WTC11 (cell line): Measurements from ENCODE around the gene CTTN. TPM values are rescaled to one million over a fixed set of nuclear protein-coding genes. Genes with fewer than 3 reads are reported as not detected.

Experiments
- ATF3 ChIP-seq: sonication (generic); formaldehyde crosslinking; conservative IDR thresholded peaks from 2 replicates; pipeline ENCODE4 v1.8.1; 2022; ENCODE audit warnings: mild to moderate bottlenecking, missing genetic modification reagents
- ELF4 ChIP-seq: sonication (generic); formaldehyde crosslinking; IDR thresholded peaks from 2 replicates; pipeline ENCODE4 v1.8.1; 2022; ENCODE audit warnings: low read depth, mild to moderate bottlenecking, moderate library complexity, missing genetic modification reagents
- EMX1 ChIP-seq: fragments of 250-450 bp; sonication (Bioruptor Pico); IDR thresholded peaks from 2 replicates; pipeline ENCODE4 v1.8.0; 2021; ENCODE audit warnings: mild to moderate bottlenecking
- FOXK1 ChIP-seq: sonication (generic); formaldehyde crosslinking; IDR thresholded peaks from 2 replicates; pipeline ENCODE4 v1.8.0; 2022; ENCODE audit warnings: mild to moderate bottlenecking, moderate library complexity, missing genetic modification reagents
- GTF2I ChIP-seq: fragments of 250-450 bp; sonication (Bioruptor Pico); conservative IDR thresholded peaks from 2 replicates; pipeline ENCODE4 v1.4.0; 2021; ENCODE audit warnings: mild to moderate bottlenecking
- HMGA2 ChIP-seq: fragments of 250-450 bp; sonication (Bioruptor Pico); IDR thresholded peaks from 2 replicates; pipeline ENCODE4 v1.4.0; 2021; ENCODE audit warnings: mild to moderate bottlenecking, moderate library complexity
- IRF1 ChIP-seq: sonication (generic); formaldehyde crosslinking; IDR thresholded peaks from 2 replicates; pipeline ENCODE4 v1.8.0; 2023; ENCODE audit warnings: missing genetic modification reagents
- IRF2 ChIP-seq: sonication (generic); formaldehyde crosslinking; IDR thresholded peaks from 2 replicates; pipeline ENCODE4 v1.8.0; 2022; ENCODE audit warnings: low read depth, missing genetic modification reagents, borderline replicate concordance
- MAX ChIP-seq: sonication (generic); formaldehyde crosslinking; IDR thresholded peaks from 2 replicates; pipeline ENCODE4 v1.8.0; 2022; ENCODE audit warnings: mild to moderate bottlenecking, missing genetic modification reagents
- NFE2L1 ChIP-seq: sonication (generic); formaldehyde crosslinking; IDR thresholded peaks from 2 replicates; pipeline ENCODE4 v1.8.1; 2023; ENCODE audit warnings: missing genetic modification reagents
- OVOL2 ChIP-seq: fragments of 250-450 bp; sonication (Bioruptor Pico); IDR thresholded peaks from 2 replicates; pipeline ENCODE4 v1.9.0; 2021; ENCODE audit warnings: mild to moderate bottlenecking, borderline replicate concordance
- PRDM15 ChIP-seq: sonication (generic); formaldehyde crosslinking; IDR thresholded peaks from 2 replicates; pipeline ENCODE4 v1.8.0; 2022; ENCODE audit warnings: missing genetic modification reagents
- RORB ChIP-seq: fragments of 250-450 bp; sonication (Bioruptor Pico); IDR thresholded peaks from 2 replicates; pipeline ENCODE4 v1.9.0; 2021; ENCODE audit warnings: mild to moderate bottlenecking
- TEAD4 ChIP-seq: sonication (generic); formaldehyde crosslinking; IDR thresholded peaks from 2 replicates; pipeline ENCODE4 v1.8.0; 2022; ENCODE audit warnings: mild to moderate bottlenecking, missing genetic modification reagents
- TP53 ChIP-seq: sonication (generic); formaldehyde crosslinking; IDR thresholded peaks from 2 replicates; pipeline ENCODE4 v1.8.1; 2023; ENCODE audit warnings: mild to moderate bottlenecking, missing genetic modification reagents
- ZSCAN18 ChIP-seq: fragments of 250-450 bp; sonication (Bioruptor Pico); IDR thresholded peaks from 2 replicates; pipeline ENCODE4 v2.1.2; 2022; ENCODE audit warnings: mild to moderate bottlenecking, moderate library complexity
- total RNA-seq: library from RNA; stranded (reverse); gene quantifications from 3 replicates; pipeline ENCODE4 v1.2.3, GENCODE V29; 2021
- TF ChIP-seq, protein P1 (sequence below): fragments of 200-600 bp; IDR thresholded peaks from 2 replicates; pipeline ENCODE4 v1.8.0; 2022; ENCODE audit warnings: antibody characterized with exemption
- TF ChIP-seq, protein P2 (sequence below): sonication (generic); formaldehyde crosslinking; IDR thresholded peaks from 2 replicates; pipeline ENCODE4 v1.8.0; 2023; ENCODE audit warnings: missing genetic modification reagents, mild to moderate bottlenecking, borderline replicate concordance
- TF ChIP-seq, protein P3 (sequence below): sonication (generic); formaldehyde crosslinking; IDR thresholded peaks from 2 replicates; pipeline ENCODE4 v1.8.1; 2023; ENCODE audit warnings: mild to moderate bottlenecking, missing genetic modification reagents
- TF ChIP-seq, protein P4 (sequence below): sonication (generic); formaldehyde crosslinking; IDR thresholded peaks from 2 replicates; pipeline ENCODE4 v1.8.0; 2022; ENCODE audit warnings: mild to moderate bottlenecking, missing genetic modification reagents
- TF ChIP-seq, protein P5 (sequence below): sonication (generic); formaldehyde crosslinking; IDR thresholded peaks from 2 replicates; pipeline ENCODE4 v1.8.1; 2023; ENCODE audit warnings: mild to moderate bottlenecking, missing genetic modification reagents, moderate library complexity

CTTN gene
- total RNA-seq, 1 experiment from 2014 or later = 281 TPM

GRCh38 chr11:70397983-70398833 is at the start of gene CTTN (continued):
- TF ChIP-seq, protein P1, sequence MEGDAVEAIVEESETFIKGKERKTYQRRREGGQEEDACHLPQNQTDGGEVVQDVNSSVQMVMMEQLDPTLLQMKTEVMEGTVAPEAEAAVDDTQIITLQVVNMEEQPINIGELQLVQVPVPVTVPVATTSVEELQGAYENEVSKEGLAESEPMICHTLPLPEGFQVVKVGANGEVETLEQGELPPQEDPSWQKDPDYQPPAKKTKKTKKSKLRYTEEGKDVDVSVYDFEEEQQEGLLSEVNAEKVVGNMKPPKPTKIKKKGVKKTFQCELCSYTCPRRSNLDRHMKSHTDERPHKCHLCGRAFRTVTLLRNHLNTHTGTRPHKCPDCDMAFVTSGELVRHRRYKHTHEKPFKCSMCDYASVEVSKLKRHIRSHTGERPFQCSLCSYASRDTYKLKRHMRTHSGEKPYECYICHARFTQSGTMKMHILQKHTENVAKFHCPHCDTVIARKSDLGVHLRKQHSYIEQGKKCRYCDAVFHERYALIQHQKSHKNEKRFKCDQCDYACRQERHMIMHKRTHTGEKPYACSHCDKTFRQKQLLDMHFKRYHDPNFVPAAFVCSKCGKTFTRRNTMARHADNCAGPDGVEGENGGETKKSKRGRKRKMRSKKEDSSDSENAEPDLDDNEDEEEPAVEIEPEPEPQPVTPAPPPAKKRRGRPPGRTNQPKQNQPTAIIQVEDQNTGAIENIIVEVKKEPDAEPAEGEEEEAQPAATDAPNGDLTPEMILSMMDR = no peak
- TF ChIP-seq, protein P2, sequence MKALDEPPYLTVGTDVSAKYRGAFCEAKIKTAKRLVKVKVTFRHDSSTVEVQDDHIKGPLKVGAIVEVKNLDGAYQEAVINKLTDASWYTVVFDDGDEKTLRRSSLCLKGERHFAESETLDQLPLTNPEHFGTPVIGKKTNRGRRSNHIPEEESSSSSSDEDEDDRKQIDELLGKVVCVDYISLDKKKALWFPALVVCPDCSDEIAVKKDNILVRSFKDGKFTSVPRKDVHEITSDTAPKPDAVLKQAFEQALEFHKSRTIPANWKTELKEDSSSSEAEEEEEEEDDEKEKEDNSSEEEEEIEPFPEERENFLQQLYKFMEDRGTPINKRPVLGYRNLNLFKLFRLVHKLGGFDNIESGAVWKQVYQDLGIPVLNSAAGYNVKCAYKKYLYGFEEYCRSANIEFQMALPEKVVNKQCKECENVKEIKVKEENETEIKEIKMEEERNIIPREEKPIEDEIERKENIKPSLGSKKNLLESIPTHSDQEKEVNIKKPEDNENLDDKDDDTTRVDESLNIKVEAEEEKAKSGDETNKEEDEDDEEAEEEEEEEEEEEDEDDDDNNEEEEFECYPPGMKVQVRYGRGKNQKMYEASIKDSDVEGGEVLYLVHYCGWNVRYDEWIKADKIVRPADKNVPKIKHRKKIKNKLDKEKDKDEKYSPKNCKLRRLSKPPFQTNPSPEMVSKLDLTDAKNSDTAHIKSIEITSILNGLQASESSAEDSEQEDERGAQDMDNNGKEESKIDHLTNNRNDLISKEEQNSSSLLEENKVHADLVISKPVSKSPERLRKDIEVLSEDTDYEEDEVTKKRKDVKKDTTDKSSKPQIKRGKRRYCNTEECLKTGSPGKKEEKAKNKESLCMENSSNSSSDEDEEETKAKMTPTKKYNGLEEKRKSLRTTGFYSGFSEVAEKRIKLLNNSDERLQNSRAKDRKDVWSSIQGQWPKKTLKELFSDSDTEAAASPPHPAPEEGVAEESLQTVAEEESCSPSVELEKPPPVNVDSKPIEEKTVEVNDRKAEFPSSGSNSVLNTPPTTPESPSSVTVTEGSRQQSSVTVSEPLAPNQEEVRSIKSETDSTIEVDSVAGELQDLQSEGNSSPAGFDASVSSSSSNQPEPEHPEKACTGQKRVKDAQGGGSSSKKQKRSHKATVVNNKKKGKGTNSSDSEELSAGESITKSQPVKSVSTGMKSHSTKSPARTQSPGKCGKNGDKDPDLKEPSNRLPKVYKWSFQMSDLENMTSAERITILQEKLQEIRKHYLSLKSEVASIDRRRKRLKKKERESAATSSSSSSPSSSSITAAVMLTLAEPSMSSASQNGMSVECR (CRISPR knock-in tag) = peak; percentile 87; the same call in 1 of the 2 replicates
- no peak for TF ChIP-seq HMGA2
- TF ChIP-seq, protein P3, sequence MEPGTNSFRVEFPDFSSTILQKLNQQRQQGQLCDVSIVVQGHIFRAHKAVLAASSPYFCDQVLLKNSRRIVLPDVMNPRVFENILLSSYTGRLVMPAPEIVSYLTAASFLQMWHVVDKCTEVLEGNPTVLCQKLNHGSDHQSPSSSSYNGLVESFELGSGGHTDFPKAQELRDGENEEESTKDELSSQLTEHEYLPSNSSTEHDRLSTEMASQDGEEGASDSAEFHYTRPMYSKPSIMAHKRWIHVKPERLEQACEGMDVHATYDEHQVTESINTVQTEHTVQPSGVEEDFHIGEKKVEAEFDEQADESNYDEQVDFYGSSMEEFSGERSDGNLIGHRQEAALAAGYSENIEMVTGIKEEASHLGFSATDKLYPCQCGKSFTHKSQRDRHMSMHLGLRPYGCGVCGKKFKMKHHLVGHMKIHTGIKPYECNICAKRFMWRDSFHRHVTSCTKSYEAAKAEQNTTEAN = no peak
- TF ChIP-seq GTF2I (CRISPR knock-in tag) = no peak
- TF ChIP-seq ZSCAN18 (CRISPR knock-in tag) = no peak
- no peak for TF ChIP-seq IRF1 (CRISPR knock-in tag)
- TF ChIP-seq RORB (CRISPR knock-in tag) = no peak
- TF ChIP-seq, protein P4, sequence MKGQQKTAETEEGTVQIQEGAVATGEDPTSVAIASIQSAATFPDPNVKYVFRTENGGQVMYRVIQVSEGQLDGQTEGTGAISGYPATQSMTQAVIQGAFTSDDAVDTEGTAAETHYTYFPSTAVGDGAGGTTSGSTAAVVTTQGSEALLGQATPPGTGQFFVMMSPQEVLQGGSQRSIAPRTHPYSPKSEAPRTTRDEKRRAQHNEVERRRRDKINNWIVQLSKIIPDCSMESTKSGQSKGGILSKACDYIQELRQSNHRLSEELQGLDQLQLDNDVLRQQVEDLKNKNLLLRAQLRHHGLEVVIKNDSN (CRISPR knock-in tag) = peak; percentile 63; the same call in 1 of the 2 replicates
- TF ChIP-seq ELF4 (CRISPR knock-in tag) = no peak
- no peak for TF ChIP-seq TEAD4 (CRISPR knock-in tag)
- no peak for TF ChIP-seq NFE2L1 (CRISPR knock-in tag)
- TF ChIP-seq EMX1 (CRISPR knock-in tag) = no peak
- TF ChIP-seq, protein P5, sequence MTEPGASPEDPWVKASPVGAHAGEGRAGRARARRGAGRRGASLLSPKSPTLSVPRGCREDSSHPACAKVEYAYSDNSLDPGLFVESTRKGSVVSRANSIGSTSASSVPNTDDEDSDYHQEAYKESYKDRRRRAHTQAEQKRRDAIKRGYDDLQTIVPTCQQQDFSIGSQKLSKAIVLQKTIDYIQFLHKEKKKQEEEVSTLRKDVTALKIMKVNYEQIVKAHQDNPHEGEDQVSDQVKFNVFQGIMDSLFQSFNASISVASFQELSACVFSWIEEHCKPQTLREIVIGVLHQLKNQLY = no peak
- TF ChIP-seq OVOL2 (CRISPR knock-in tag) = no peak
- TF ChIP-seq ATF3 (CRISPR knock-in tag) = no peak
- 0 out of 2 replicates have a peak, but pooled peaks have one; percentile 56 for TF ChIP-seq TP53 (CRISPR knock-in tag)
- TF ChIP-seq FOXK1 (CRISPR knock-in tag) = peak; percentile 6; the same call in 1 of the 2 replicates
- no peak for TF ChIP-seq IRF2 (CRISPR knock-in tag)
- peak; percentile 94 for TF ChIP-seq MAX
- peak; percentile 22; the same call in 1 of the 2 replicates for TF ChIP-seq PRDM15 (CRISPR knock-in tag)
